Mesendoderm (in vitro differentiated cells): ENCODE data around the gene CAMTA1.

Experiments used
- DNase-seq: peaks from one replicate; pipeline ENCODE4 v3.0.0; 2013
- H2AK5ac ChIP-seq: 2 replicates; pipeline ENCODE4 v1.6.1; 2013; ENCODE audit warnings: low read length, inconsistent platforms
- H2BK120ac ChIP-seq: 2 replicates; pipeline ENCODE4 v1.6.1; 2013; ENCODE audit warnings: low read depth, mild to moderate bottlenecking, low read length, moderate library complexity, mixed read lengths
- H2BK15ac ChIP-seq: replicated peaks from 2 replicates; pipeline ENCODE4 v1.6.1; 2013; ENCODE audit warnings: low read depth, mild to moderate bottlenecking, moderate library complexity
- H2BK5ac ChIP-seq: 2 replicates; pipeline ENCODE4 v1.6.1; 2013; ENCODE audit warnings: low read length, inconsistent platforms
- H3K18ac ChIP-seq: 2 replicates; pipeline ENCODE4 v1.6.1; 2013; ENCODE audit warnings: mild to moderate bottlenecking, low read length, mixed read lengths
- H3K23ac ChIP-seq: one replicate; pipeline ENCODE4 v1.6.1; 2013; ENCODE audit warnings: low read length
- H3K27ac ChIP-seq: 2 replicates; pipeline ENCODE4 v1.5.1; 2013; ENCODE audit warnings: low read depth, mild to moderate bottlenecking, inconsistent platforms, low read length, moderate library complexity
- H3K27me3 ChIP-seq: 2 replicates; pipeline ENCODE4 v1.6.1; 2013; ENCODE audit warnings: low read length, control low read depth, mild to moderate bottlenecking, inconsistent platforms; ENCODE audit not compliant: insufficient read depth, poor library complexity
- H3K36me3 ChIP-seq: 2 replicates; pipeline ENCODE4 v1.6.1; 2013; ENCODE audit warnings: low read length, inconsistent platforms; ENCODE audit not compliant: control insufficient read depth, insufficient read depth
- H3K4ac ChIP-seq: one replicate; pipeline ENCODE4 v1.6.1; 2013; ENCODE audit warnings: low read depth, mild to moderate bottlenecking, low read length, moderate library complexity
- H3K4me1 ChIP-seq: 2 replicates; pipeline ENCODE4 v1.6.1; 2013; ENCODE audit warnings: low read depth, low read length, inconsistent platforms; ENCODE audit not compliant: control insufficient read depth
- H3K4me2 ChIP-seq: 2 replicates; pipeline ENCODE4 v1.6.1; 2013; ENCODE audit warnings: low read length
- H3K4me3 ChIP-seq: 2 replicates; pipeline ENCODE4 v1.5.1; 2013; ENCODE audit warnings: mild to moderate bottlenecking, low read length
- H3K56ac ChIP-seq: one replicate; pipeline ENCODE4 v1.6.1; 2013; ENCODE audit warnings: low read length
- H3K79me1 ChIP-seq: 2 replicates; pipeline ENCODE4 v1.6.1; 2013; ENCODE audit warnings: low read length, inconsistent platforms
- H3K79me2 ChIP-seq: 2 replicates; pipeline ENCODE4 v1.6.1; 2013; ENCODE audit warnings: mild to moderate bottlenecking, low read length; ENCODE audit not compliant: control insufficient read depth, insufficient read depth
- H3K9ac ChIP-seq: 2 replicates; pipeline ENCODE4 v1.6.1; 2013; ENCODE audit warnings: low read length, inconsistent platforms
- H4K5ac ChIP-seq: one replicate; pipeline ENCODE4 v1.6.1; 2013; ENCODE audit warnings: low read length
- H4K8ac ChIP-seq: one replicate; pipeline ENCODE4 v1.6.1; 2013; ENCODE audit warnings: low read depth, mild to moderate bottlenecking, control low read depth, low read length, moderate library complexity
- WGBS: extraction: QIAGEN DNeasy Blood & Tissue Kit; methylation state at CpG from one replicate; pipeline ENCODE4 v1.1.7; 2013; ENCODE audit warnings: low lambda C conversion rate, missing lambda C conversion rate; ENCODE audit not compliant: insufficient coverage; ENCODE audit errors: extremely low coverage; 5-methylcytosine and 5-hydroxymethylcytosine counted together

The CAMTA1 gene

DNA sequence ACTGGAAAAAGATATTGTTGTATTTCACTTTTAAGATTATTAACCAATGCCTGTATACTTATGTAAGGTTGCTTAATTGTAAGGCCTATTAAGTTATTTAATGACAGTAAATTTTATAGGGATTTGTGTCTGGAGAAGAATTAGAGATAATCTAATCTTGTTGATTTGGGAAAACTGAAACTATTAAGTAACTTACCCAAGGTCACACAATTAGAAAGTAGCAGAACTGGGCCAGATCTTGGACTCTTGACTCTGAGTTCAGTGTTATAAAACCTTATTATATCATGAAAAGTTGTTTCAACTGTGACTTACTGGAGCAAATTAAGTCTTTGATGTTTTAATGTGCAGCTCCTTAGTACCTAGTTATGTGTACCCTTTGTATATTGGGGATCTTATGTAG, 38.5 kb downstream of the CAMTA1 start:
- H3K79me2 ChIP-seq: peaks cover 7% of the 10 kb centered on the region
- no peak overlapping the region for H3K9ac ChIP-seq
- H3K27ac ChIP-seq: no peak overlapping the region
- no peak overlapping the region for H4K5ac ChIP-seq
- no peaks in the 10 kb centered on the region for H3K27me3 ChIP-seq
- no peak overlapping the region for H3K4ac ChIP-seq
- no peak overlapping the region for H2BK5ac ChIP-seq
- H3K18ac ChIP-seq: no peak overlapping the region
- no peaks in the 10 kb centered on the region for H3K36me3 ChIP-seq
- H3K56ac ChIP-seq: no peak overlapping the region
- no peak overlapping the region for H3K4me2 ChIP-seq
- H3K79me1 ChIP-seq: peaks cover 15% of the 10 kb centered on the region
- H3K23ac ChIP-seq: no peak overlapping the region
- no peak overlapping the region for H2AK5ac ChIP-seq
- DNase-seq: no peak
- H4K8ac ChIP-seq: no peak overlapping the region
- H3K4me1 ChIP-seq: no peaks in the 10 kb centered on the region
- no peak overlapping the region for H3K4me3 ChIP-seq
- H2BK15ac ChIP-seq: no peak overlapping the region
- H2BK120ac ChIP-seq: no peak overlapping the region

DNA sequence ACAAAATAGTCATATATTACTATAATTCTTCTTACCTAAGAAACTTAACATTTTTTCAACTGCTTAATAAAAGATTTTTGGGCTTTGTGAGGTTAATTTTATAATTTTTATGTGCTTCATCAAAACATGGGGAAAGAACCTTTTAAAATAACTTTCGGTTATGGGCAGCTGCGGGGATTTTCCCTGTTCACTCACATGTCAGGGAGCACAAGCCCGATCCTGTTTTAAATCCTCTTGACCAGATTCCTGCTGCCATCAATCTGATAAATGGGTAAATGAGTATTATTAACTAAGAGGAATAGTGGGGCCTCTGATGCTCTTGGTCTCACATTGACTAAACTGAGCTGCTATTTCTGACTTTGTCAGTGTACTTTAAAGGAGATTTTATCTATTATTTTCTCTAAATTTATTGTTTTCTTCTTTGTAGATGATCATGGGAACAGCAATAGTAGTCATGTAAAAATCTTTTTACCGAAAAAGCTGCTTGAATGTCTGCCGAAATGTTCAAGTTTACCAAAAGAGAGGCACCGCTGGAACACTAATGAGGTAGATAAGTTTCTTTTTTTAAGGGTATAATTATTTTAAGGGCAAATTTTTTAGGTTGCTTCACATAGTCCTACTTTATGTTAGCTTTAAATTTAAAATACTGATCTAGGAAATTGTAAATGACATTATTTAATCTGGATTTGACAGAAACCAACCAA, 39.6 kb downstream of the CAMTA1 start:
- H3K27ac ChIP-seq: no peak overlapping the region
- no peaks in the 10 kb centered on the region for H3K4me1 ChIP-seq
- no peak overlapping the region for H2AK5ac ChIP-seq
- DNase-seq: no peak
- H3K79me1 ChIP-seq: peaks cover 11% of the 10 kb centered on the region
- H4K8ac ChIP-seq: no peak overlapping the region
- H3K9ac ChIP-seq: no peak overlapping the region
- H3K4ac ChIP-seq: no peak overlapping the region
- no peaks in the 10 kb centered on the region for H3K36me3 ChIP-seq
- no peak overlapping the region for H3K23ac ChIP-seq
- H2BK5ac ChIP-seq: no peak overlapping the region
- H3K18ac ChIP-seq: no peak overlapping the region
- no CpG with 5 or more reads among the region's 6 CpGs for WGBS
- no peaks in the 10 kb centered on the region for H3K27me3 ChIP-seq
- no peak overlapping the region for H2BK15ac ChIP-seq
- no peak overlapping the region for H3K4me3 ChIP-seq
- no peak overlapping the region for H3K56ac ChIP-seq
- H3K4me2 ChIP-seq: no peak overlapping the region
- no peak overlapping the region for H2BK120ac ChIP-seq
- no peak overlapping the region for H4K5ac ChIP-seq
- H3K79me2 ChIP-seq: peaks cover 4% of the 10 kb centered on the region

DNA sequence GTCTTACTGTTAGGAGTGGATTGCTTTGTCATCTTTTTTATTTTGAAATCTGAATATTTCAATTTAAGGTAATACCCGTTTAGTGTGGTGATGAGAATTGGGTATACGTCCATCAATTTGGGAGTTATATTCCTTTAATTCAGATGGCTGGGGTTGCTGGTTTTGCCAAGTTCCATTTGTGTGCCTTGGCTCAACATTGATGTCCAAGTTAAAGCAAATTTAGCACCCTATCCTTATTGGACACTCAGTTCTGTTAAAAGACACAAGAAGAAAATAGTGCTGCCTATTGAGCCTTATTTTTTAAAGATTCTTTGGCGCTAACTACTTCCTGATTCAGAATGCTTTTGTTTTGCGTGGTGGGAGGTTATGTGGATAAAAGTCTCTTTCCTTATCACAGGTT, 40.6 kb downstream of the CAMTA1 start:
- H3K56ac ChIP-seq: no peak overlapping the region
- H2AK5ac ChIP-seq: no peak overlapping the region
- peaks cover 8% of the 10 kb centered on the region for H3K79me1 ChIP-seq
- no peak overlapping the region for H3K4me2 ChIP-seq
- no peak overlapping the region for H2BK120ac ChIP-seq
- H4K8ac ChIP-seq: no peak overlapping the region
- no peak overlapping the region for H3K9ac ChIP-seq
- H4K5ac ChIP-seq: no peak overlapping the region
- no peak overlapping the region for H3K4ac ChIP-seq
- no peaks in the 10 kb centered on the region for H3K4me1 ChIP-seq
- H3K4me3 ChIP-seq: no peak overlapping the region
- H3K27me3 ChIP-seq: no peaks in the 10 kb centered on the region
- DNase-seq: no peak
- no peak overlapping the region for H3K27ac ChIP-seq
- H3K18ac ChIP-seq: no peak overlapping the region
- no peak overlapping the region for H2BK5ac ChIP-seq
- no peak overlapping the region for H2BK15ac ChIP-seq
- no peak overlapping the region for H3K23ac ChIP-seq
- no CpG with 5 or more reads among the region's 4 CpGs for WGBS
- H3K36me3 ChIP-seq: no peaks in the 10 kb centered on the region
- H3K79me2 ChIP-seq: no peaks in the 10 kb centered on the region

DNA sequence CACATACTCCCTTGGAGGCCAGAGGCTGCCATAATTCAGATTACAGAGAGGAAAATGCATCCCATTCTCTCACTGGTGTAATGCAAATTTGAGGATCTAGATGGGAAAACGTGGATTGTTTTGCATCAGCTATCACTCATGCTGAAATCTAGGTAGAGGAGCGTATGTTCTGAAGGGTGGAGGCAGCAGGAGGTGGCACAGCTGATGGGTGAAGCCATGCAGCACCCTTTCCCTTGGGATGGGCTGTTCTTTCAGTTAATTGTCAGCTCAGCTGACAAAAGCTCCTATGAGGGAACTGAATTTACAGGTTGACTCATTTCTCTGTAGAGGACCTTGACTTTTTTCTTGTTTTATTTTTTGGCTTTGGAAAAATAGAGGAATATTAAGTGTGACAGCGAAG, 41.8 kb downstream of the CAMTA1 start:
- no peak overlapping the region for H3K9ac ChIP-seq
- H3K79me2 ChIP-seq: no peaks in the 10 kb centered on the region
- no peaks in the 10 kb centered on the region for H3K4me1 ChIP-seq
- no peak overlapping the region for H2AK5ac ChIP-seq
- DNase-seq: no peak
- H3K4me3 ChIP-seq: no peak overlapping the region
- no peak overlapping the region for H2BK120ac ChIP-seq
- no peak overlapping the region for H4K5ac ChIP-seq
- no peaks in the 10 kb centered on the region for H3K36me3 ChIP-seq
- H3K27ac ChIP-seq: no peak overlapping the region
- H3K18ac ChIP-seq: no peak overlapping the region
- peaks cover 8% of the 10 kb centered on the region for H3K79me1 ChIP-seq
- no peak overlapping the region for H3K56ac ChIP-seq
- H4K8ac ChIP-seq: no peak overlapping the region
- no peak overlapping the region for H2BK5ac ChIP-seq
- H3K4me2 ChIP-seq: no peak overlapping the region
- H3K23ac ChIP-seq: no peak overlapping the region
- no peaks in the 10 kb centered on the region for H3K27me3 ChIP-seq
- no CpG with 5 or more reads among the region's 3 CpGs for WGBS
- no peak overlapping the region for H3K4ac ChIP-seq
- no peak overlapping the region for H2BK15ac ChIP-seq

DNA sequence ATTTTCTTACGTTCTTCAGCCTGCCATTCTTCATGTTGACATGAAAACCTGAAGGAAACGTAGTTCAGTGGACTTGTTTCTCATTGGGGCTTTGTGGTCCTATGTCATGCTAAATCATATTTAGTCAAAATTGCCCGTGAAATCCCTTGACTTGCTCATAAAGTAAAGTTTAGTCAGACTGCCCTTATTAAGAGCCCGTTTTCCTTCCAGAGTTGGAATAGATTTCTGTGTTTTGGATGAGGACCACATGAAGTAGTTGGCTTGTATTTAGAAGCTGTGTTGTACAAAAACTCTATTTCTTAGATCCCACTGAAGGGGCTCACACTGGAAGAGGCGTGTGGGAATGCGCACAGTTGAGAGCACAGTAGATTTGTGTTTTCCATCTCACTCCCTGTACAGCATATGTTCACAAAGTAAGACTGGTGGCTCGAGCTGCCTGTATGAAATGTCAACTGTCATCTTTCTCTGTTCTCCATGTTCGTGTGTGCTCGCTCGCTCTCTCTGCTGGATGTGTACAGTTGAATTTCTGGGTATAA, 42.4 kb downstream of the CAMTA1 start:
- Histone ChIP-seq H2BK5ac (no peak overlapping the region), H3K56ac (no peak overlapping the region), H3K18ac (no peak overlapping the region), H4K5ac (no peak overlapping the region), H4K8ac (no peak overlapping the region), H2BK120ac (no peak overlapping the region), H3K4me3 (no peak overlapping the region), H3K27ac (no peak overlapping the region), H3K4ac (no peak overlapping the region), H3K27me3 (no peaks in the 10 kb centered on the region), H3K23ac (no peak overlapping the region), H2BK15ac (no peak overlapping the region), H3K79me2 (no peaks in the 10 kb centered on the region), H3K36me3 (no peaks in the 10 kb centered on the region), H3K79me1 (peaks cover 8% of the 10 kb centered on the region), H3K4me1 (no peaks in the 10 kb centered on the region), H2AK5ac (no peak overlapping the region), H3K9ac (no peak overlapping the region), H3K4me2 (no peak overlapping the region)
- no CpG with 5 or more reads among the region's 10 CpGs for WGBS
- DNase-seq: no peak

DNA sequence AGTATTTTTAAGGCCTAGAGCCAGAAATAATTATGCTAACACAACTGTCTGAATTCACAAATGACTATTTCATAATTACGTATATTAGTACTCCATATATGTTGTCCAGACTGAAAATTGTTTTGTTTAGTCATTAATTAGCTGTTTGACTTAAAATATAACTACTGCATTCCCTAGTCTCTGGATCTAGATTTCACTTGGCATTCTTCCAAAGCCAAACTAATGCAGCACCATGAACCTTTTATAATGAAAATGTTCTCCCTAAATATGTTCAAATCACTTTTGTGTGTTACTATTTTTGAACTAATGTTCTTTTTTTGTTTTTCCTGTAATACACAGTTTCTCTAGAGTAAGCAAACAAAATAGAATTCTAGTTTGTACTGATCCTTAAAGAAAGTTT, 46.1 kb downstream of the CAMTA1 start:
- H3K27me3 ChIP-seq: no peaks in the 10 kb centered on the region
- H2BK15ac ChIP-seq: no peak overlapping the region
- no peak overlapping the region for H3K27ac ChIP-seq
- H3K79me2 ChIP-seq: peaks cover 4% of the 10 kb centered on the region
- H3K56ac ChIP-seq: no peak overlapping the region
- no peak overlapping the region for H2BK120ac ChIP-seq
- no peak for DNase-seq
- no peak overlapping the region for H3K4me2 ChIP-seq
- H3K4me3 ChIP-seq: no peak overlapping the region
- H3K4ac ChIP-seq: no peak overlapping the region
- no peak overlapping the region for H4K8ac ChIP-seq
- peaks cover 10% of the 10 kb centered on the region for H3K79me1 ChIP-seq
- H3K18ac ChIP-seq: no peak overlapping the region
- H3K4me1 ChIP-seq: no peaks in the 10 kb centered on the region
- H3K9ac ChIP-seq: no peak overlapping the region
- no CpG with 5 or more reads among the region's 1 CpG for WGBS
- no peak overlapping the region for H4K5ac ChIP-seq
- H3K36me3 ChIP-seq: no peaks in the 10 kb centered on the region
- H2BK5ac ChIP-seq: no peak overlapping the region
- no peak overlapping the region for H3K23ac ChIP-seq
- no peak overlapping the region for H2AK5ac ChIP-seq
